GM04503 (cell line): ENCODE measurements around the gene BMX.

Experiments used
- DNase-seq: peaks from one replicate; pipeline ENCODE4 v3.0.0-alpha.2; 2012; ENCODE audit warnings: low read depth

Gene BMX

DNA sequence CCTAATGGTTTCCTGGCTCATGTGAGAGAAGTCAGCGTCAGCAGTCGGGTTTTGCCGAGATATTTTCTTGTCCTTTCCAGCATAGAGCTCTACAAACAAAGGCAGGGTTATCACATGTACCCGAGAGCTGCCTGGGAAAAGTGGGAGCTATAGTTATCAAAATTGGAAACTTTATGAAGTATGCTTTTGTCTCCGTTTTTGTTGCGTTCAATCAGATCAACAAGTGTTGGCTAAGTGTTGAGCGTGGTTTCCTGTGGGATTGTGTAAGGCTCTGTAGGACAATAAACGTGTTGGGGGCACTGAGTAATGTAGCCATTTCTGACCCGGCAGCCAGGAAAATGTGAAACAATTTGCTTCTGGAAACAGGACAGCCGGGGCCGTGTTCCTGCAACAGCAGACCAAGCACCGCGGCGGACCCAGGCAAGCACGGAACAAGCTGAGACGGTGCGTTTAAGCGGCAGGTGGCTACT is at the start of gene BMX:
TSS of gene BMX (plus strand) at position 311 of the 470 bp plus-strand sequence. CDS start 7,547 bp downstream, outside the sequence.
- no peak for DNase-seq

DNA sequence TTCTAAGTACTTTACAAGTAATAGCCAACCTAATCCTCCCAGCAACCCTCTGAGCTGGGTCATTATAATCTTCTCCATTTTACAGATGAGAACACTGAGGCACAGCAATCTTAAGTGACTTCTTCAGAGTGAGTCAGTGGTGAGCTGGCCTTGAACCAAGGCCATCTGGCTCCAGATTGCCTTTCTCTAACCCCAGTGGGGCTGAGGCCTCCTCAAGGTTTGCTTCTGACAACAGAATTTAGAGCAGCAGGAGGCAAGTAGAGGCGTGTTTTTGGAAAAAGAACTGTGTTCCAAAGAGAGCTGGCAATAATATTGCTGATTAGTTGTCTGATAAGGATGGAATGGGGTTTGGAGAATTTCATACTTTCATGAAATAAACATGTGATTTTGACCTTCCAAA is 48.7 kb upstream of the BMX start:
- DNase-seq, result no peak

DNA sequence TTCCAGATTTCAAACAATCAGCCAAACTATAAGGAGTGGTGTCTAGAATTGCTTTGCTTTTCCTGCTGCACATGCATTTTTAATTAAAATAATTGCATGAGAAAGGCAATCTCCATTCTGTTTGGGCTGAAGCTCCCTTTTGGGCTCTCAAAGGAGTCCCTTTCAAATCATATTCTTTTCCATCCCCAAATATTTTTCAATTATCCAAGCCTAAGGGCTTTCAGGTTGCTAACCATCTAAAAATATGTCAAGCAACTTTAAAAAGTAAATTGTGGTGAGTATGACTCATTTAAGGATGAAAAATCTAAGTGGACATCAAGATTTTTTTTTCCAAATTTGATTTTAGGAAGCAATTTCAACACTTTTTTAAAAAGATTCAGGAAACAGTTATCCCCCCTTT is 35.9 kb upstream of the BMX start:
- DNase-seq, result no peak

DNA sequence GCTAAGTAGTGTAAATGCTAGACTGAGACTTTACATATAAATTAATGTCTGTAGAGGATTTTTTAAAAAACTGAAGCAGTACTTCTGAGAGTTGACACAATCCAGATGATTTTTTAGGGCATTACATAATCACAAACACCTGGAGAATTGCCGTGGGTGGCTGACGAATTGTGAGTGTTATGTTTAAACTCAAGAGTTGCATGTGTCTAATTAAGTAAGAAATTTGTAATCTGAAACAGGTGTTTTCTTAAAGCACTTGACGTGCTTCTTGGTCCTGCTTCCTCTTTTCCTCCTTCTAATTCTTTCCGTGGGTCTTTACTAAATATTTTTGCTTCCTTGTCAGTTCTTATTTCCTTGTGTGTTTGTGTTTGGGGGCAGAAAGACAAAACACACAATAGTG is 35.3 kb upstream of the BMX start:
- no peak for DNase-seq

DNA sequence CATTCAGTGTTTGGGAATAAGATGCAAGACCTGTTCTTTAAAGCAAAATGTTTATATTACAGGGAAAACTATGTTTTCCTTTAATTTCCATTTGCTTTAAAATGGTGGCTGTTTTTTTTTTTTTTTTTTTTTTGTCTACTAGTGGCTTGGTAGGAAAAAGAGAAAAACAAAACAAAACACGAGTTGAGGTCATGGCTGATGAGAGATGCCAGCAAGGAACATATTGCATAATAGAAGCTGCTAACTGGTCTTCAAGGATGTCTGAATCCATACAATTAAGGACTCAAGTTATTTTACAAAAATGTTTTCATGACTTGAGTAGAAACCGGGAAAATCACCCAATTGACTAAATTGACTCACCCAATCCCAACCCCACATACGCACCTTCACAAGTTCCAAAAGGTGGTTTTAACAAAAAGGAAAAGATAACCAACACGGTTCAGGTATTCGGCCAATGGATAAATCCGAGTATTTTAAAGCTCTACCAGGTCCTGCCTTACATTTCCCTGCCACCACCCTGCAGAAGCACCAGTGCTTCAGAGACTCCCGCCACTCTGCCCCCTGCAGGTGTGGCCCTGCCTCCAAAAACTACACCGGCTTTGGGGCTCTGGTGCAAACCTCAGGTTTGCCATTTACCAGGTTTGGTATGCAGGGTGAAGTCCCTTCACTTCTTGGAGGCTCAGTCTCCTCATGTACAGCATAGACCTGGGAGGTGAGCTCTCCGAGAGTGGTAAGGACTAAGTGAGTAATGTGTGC is 34.5 kb upstream of the BMX start:
- DNase-seq, result no peak

DNA sequence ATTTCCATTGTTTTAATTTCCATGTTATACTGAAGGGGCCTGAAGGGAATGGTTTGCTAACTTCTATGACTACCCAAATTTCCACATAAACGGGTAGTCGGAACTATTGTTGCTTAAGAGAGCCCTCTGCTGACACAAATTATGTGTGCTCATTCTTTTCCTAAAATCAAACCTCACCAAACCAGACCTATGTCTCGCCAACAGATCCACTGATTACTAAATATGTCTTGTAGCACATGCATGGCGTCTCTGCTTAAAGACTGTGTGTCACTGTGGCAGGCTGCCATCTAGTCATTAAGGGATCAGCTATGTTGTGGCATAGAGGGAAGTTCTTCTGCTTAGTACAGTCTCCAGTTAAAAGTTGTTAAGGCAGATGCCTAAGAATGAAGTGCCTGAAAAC is 32.6 kb upstream of the BMX start:
- peak; percentile 18 for DNase-seq

DNA sequence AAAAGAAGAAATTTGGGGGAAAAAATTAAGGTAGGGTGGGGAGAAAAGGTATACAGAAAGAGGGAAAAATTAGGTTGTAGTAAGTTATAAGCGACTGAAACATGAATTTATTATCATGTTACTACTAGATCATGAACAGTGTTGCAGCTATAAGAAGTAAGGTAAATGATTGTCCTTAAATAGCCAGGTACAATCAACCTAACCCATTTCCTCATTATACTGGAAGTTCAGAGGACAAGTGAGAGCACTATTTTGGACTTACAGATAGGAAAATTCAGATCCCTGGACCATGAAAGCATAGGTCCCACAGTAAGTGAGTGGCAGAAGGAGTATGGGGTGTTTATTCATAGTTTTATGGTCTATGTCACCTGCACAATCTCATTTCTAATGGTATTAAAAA is 31.0 kb upstream of the BMX start:
- DNase-seq, result no peak

DNA sequence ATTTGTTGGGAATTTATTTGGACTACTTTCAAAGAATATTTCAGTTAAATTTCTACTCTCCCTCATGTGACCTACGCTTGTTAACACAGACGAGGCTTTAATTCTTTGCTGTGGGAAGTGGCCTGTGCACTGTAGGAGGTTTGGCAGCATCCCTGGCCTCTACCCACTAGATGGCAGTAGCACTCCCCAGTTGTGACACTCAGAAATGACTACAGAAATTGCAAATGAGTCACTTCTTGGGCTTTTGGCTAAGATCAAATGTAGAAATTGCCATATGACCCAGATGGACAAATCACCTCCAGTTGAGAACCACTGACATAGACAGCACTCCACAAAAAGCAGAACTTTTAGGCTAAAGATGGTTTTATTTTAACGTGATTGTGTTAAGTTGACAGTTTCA is 29.6 kb upstream of the BMX start:
- DNase-seq, result peak; percentile 38

DNA sequence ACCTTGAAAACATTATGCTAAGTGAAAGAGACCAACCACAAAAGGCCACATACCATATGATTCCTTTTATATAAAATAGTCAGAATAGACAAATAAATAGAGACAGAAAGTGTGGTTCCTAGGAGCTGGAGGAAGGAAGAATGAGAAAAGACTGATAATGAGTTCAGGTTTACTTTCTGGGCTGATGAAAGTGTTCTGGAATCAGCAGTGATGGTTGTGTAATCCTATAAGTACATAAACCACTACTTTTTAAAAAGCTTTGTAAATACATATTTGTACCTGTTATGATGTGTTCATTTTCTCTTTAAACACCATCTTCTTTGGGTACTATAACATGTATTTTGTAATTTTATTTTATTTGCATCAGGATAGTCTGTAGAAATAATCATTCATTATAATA is 28.1 kb upstream of the BMX start:
- DNase-seq, result no peak

DNA sequence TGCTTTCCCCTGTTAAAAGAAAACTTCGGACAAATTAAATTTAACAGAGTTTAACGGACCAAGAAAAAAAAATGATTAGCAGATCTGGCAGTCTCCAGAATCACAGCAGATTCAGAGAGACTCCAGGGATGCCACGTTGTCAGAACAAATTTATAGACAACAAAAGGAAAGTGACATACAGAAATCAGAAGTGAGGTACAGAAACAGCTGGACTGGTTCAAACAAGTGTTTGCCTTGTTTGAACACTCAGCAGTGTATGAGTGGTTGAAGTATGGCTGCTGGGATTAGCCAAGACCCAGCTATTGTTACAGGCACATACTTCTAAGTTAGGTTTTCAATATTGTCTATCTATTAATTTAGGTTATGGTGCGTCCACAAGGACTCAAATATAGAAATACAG is 26.6 kb upstream of the BMX start:
- DNase-seq, result no peak

DNA sequence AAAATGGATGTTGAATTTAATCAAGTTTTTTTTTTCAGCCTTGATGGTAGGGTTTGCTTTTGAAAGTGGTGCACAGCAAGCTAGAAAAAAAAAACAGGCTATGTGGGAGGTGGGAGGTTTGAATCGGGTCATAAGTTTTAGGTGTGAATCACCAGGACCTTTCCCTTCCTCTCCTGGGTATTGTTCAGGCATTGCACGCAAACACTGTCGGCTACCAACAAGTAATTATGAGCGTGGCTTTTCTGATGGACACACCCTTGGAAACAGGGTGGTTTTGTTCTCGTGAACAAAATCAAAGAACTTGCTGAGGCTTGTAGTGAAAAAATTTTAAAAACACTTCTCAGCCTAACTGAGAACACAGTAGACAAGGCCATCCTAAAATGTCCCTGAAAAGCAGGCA is 25.6 kb upstream of the BMX start:
- DNase-seq, result no peak

DNA sequence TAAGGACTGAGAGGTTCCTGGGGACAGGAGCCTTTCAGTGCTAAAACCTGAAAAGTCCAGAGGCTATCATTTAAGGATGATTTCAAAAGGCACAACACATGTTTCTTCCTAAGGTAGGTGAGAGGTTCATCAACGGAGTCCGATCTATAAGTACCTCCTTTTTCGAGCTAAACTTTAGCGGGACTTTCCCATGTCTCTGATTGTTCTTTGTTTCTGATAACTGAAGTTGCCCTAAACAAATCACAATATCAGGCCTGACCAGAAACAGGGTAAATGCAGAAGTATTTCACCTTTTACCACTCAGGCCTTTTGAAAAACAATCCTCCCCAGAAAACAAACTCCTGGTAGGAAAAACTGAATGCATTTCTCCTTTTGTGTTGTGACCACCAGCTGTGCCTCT is 25.1 kb upstream of the BMX start:
- DNase-seq, result no peak

DNA sequence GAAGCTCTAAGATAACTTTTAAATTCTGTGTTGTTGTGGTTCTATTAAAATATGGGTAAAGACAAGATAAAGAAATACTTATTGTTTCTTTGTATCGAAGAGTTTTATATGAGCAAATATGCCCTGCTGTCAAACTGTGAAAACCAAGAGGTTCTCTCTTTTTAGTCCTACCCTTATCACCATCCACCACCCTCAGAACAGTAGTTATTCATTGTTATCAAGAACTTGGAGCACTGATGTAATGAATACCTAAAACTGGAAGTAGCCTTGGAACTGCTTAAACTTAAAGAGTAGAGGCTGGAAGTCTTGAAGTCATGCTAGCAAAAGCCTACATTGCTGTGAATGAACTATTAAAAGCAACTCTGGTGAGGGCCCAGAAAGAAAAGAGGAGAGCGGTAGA is 16.7 kb upstream of the BMX start:
- no peak for DNase-seq

DNA sequence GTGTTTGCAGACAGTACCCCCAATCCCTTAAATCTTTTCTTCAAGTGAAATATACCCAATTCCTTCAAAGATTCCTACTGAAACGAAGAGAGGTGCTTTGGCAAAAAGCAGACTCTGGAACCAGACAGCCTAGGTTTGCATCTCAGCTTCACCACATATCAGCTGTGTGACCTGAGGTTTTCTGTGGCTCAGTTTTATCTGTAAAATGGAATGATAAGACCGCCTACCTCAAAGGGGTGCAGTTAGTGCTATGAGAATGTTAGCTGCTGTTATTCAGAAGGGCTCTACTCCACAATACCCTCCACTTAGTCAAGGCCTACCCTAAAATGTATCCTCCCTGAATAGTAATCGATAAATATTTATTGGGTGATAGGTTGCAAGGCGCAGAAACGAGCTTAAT is 8.1 kb upstream of the BMX start:
- no peak for DNase-seq

DNA sequence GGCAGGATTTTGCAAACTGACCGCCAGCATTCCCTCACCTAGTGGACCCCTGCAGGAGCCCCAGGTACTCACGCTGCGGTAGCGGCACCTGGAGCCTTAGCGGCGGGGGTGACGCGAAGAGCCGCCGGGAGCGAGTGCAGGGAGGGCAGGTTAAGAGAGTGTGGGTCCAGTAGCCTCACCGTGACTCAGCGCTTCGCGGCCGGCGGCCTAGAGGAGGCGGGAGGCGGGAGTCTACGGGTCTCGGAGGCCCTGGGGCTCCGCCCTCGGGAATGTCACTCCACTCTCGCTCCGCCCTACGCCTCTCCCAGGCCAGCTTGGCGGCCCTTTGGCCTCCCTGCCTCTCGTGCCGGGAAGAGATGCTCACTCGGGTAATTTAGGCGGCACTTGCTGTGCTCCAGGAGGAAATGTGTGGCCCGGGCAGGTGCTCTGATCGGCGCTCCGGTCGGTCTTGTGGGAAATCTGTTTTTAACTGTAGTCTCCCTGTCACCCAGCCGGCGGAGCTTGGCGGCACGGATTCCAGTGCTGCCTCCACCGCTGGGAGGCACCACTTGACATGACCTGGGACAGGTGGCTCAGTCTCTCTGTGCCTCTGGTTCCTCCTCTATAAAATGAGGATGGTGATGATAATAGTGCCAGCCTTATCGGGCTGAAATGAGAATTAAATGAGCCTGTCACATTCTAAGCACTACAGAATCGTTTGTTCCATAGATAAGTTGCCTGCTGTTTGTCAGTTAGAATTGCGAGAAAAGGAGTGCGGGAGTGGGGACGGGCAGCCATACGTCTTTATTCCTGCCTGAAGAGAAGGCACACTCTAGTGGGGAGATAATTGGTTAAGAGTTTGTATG is 7.3 kb upstream of the BMX start, which contains the start of gene PIR:
TSS of gene PIR (minus strand) at position 216 of the 845 bp plus-strand sequence. CDS start 2,076 bp downstream, outside the sequence.
- DNase-seq, result peak; percentile 17

DNA sequence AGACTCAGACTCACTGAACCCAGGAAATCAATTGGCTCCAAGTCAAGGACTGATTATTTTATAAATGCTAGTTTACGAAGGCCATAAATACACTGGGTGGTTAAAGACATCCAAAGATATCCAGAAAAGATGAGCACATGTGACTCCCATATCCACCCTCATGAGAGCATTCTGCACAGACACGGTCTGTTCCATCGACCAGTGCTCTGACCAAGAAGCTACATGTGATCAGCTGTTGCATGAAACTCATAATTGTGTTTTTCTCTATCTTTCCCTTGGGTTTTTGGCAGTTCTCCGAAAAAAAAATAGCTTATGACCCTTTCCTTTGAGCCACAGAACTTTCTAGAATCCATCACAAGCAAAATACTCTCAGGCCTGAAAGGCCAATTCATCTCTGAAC is 4.8 kb upstream of the BMX start:
- DNase-seq, result no peak

DNA sequence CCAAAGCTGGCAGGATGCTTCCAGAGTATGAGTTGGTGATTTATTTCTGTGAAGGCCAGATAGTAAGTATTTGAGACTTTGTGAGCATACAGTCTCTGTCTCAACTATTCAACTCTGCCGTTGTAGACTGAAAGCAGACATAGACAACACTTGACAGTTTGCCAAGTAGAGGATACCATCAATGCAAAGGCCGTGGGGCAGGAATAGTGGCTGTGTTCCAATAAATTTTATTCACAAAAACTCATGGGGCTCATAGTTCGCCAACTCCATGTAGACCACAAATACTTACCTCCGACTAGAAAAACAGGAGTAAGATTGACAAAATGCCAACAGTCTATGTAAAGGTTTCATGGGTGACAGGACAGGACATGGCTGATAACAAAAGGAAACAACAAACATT is 3.8 kb upstream of the BMX start:
- no peak for DNase-seq

DNA sequence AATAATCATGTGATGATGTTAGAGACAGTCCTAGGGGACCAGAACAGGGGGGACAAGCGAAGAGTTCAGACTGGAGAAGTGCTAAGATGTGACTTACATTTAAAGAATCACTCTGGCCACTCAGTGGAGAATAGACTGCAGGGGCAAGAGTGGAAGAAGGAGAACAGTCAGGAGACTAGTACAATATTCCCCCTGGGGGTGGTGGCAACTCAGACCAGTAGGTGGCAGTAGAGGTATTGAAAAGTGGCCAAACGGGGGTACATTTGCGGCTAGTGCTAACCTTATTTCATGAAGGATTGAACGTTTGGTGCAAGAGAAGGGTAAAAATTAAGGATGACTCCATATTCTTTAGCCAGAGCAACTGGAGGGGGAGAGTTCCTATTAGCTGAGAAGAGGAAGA is 2.7 kb upstream of the BMX start:
- DNase-seq, result no peak

DNA sequence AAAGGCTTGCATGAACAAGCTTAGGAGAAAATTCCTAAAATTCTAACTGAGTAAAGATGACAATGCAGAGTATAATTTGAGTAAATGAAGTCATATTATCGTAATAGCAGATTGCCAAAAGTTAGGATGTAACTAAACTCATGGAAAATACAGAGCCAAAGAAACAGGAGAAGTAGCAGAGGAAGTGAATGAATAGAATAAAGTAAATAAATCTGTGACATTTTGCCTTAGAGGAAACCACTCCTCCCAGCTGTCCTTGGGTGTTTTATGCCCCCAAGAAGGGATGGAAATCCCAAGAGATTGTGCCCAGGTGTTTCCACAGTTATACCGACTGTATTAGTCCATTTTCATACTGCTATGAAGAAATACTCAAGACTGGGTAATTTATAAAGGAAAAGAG is 1.9 kb upstream of the BMX start:
- DNase-seq, result no peak

DNA sequence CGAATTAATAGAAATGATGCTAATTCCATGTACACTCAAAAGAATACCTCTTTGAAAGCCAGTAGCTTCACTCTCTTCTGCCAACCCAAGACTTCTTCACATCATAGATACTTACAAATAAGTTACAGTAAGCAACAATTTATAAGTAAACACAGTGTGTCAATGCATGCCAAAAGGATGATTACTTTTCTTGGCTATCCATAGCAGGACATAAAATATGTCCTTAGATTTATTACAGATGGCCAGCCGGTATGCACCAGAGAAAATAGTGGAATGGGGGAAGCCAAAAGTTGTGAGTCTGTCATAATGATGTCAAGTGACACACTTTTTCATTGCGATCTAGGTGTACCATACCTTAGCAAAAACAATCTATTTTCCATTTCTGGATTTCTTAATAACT is 631 bp upstream of the BMX start:
- DNase-seq, result no peak

DNA sequence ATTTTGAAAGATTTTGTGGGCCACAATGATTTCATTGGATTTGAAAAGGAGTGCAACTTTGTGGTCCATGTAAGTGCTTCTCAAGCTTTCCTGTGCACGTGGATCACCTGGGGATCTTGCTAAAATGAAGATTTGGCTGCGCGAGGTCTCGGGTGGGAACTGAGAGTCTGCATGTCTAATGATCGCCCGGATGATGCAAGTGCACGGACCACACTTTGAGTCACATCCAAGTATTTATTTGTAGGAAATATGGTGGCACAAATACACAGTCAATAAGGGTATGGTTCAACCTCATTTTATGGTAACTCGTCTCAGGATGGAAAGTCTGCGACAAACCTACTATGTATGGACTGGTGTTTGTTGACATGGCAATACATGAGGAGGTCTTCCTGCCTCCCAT is 899 bp downstream of the BMX start:
- DNase-seq, result no peak

DNA sequence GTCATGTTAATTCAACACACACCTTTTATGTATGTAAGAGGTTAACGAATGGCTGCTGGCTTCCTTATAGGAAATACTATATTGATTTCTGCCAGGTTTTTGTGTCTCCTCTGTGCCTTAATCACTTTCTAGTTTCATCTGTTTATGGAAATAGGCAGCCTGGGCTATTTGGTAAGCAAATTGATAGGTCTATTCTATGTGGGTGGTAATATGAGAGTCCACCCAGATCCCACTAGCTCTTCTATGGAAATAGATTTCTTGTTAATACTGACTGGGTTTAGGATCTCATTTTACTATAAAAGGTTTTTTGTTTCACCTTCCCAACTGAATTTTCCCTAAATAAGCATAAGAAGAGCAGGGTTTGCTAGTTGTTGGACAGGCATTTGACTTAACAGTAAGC is 4.1 kb downstream of the BMX start:
- no peak for DNase-seq

DNA sequence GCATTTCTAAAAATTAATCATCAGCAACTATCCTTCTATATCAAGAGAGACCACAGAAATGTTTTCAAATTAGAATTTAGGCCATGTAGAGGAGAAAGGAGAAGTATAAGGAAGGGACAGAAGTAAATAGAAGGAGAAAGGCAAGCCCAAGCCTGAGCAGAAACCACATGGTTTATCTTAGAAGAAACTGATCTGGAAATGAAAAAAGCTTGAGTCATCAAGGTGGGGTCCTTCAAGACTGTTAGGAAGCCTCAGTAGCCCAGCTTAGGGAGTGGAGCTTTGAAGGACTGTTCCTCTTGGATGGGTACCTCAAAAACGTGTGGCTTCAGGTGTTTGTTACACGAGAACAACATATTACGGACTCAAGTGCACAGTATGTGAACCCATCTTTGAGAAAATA is 4.5 kb downstream of the BMX start:
- no peak for DNase-seq
